Measurements from ENCODE around the gene DDX25. TPM values are rescaled to one million over a fixed set of nuclear protein-coding genes. Genes with fewer than 3 reads are reported as not detected.

The DDX25 gene
- total and polyA plus RNA-seq, 2 of the 4 experiments (the other 2 are of a cell fraction): under 0.01 TPM; not detected in 1

- no peak overlapping the region for H3K23ac ChIP-seq (ENCODE audit: low read depth, low read length)
- H3K4me2 ChIP-seq (ENCODE audit: low read depth, low read length): no peak overlapping the region
- no peaks in the 10 kb centered on the region for H4K20me1 ChIP-seq (ENCODE audit: insufficient read depth, low read length)
- intact Hi-C loops (cut with micrococcal nuclease) (no loop called here), dilution Hi-C loops (cut with HindIII; ENCODE audit: low sequenced_read_pairs, unreplicated experiment) (no loop called here), in situ Hi-C loops (cut with MboI; ENCODE audit: low sequenced_read_pairs) (no loop called here)
- H3K14ac ChIP-seq (replicated peaks; ENCODE audit: low read depth, low read length): no peak overlapping the region
- H2BK5ac ChIP-seq (ENCODE audit: low read depth, low read length, poor library complexity, severe bottlenecking): no peak overlapping the region
- ChIA-PET CTCF (interaction anchor here (1.2 kb wide), 1 partner anchor 11 kb away, joined by 3 read pairs; no protein-coding TSS in a partner anchor), POLR2A (ENCODE audit: unreplicated experiment) (no interaction called here)
- H3K4ac ChIP-seq (ENCODE audit: low read depth, low read length): no peak overlapping the region
- no peak overlapping the region for H4K5ac ChIP-seq (ENCODE audit: low read depth, low read length)
- no peak overlapping the region for H3K18ac ChIP-seq (ENCODE audit: low read depth, low read length)
- no peak overlapping the region for H4K91ac ChIP-seq (ENCODE audit: insufficient read depth, low read depth, low read length)
- 20% methylated on average over 2 of the region's 6 CpGs; no CpG with 5 or more reads in 1 of the 2 experiments for WGBS, 2 experiments (ENCODE audit: extremely low coverage in 2 of 2, insufficient read length in 1 of 2)
- H3K79me1 ChIP-seq (ENCODE audit: low read depth in 1 of 2, low read length in 2 of 2): no peaks in the 10 kb centered on the region
- no TSS peak for BruUV-seq (replicated peaks)
- H3K9me1 ChIP-seq (ENCODE audit: insufficient read depth, low read length): no peaks in the 10 kb centered on the region
- H2AK9ac ChIP-seq (replicated peaks; ENCODE audit: low read depth, low read length, poor library complexity): no peak overlapping the region
- no peak overlapping the region for H2AFZ ChIP-seq (replicated peaks; ENCODE audit: low read length, poor library complexity)
- H3K27me3 ChIP-seq (ENCODE audit: control insufficient read depth, insufficient read depth, low read length): peaks cover 39% of the 10 kb centered on the region
- H2BK120ac ChIP-seq (ENCODE audit: low read depth, low read length): no peak overlapping the region
- no peak overlapping the region for H3K9ac ChIP-seq (ENCODE audit: low read depth, low read length)
- no peak overlapping the region for H4K8ac ChIP-seq (ENCODE audit: low read depth in 2 of 2, low read length in 2 of 2)
- no peak overlapping the region for H2BK20ac ChIP-seq (ENCODE audit: low read depth, low read length)
- H3K9me3 ChIP-seq (ENCODE audit: control insufficient read depth, insufficient read depth, low read length): no peaks in the 10 kb centered on the region
- H3K4me3 ChIP-seq (ENCODE audit: insufficient read depth, low read depth, low read length): no peak overlapping the region
- no peak overlapping the region for H3K56ac ChIP-seq (ENCODE audit: extremely low read depth, insufficient read depth, low read length)
- ATAC-seq (ENCODE audit: low read depth) (no peak), DNase-seq (no peak)
- no peak overlapping the region for H3K27ac ChIP-seq (ENCODE audit: insufficient read depth, low read length)
- no peaks in the 10 kb centered on the region for H3K36me3 ChIP-seq (ENCODE audit: control insufficient read depth, insufficient read depth, low read length)
- H2BK15ac ChIP-seq (ENCODE audit: low read depth, low read length): no peak overlapping the region
- no peak overlapping the region for H2AK5ac ChIP-seq (ENCODE audit: low read depth, low read length)
- H3K4me1 ChIP-seq (ENCODE audit: control insufficient read depth, insufficient read depth, low read length): no peaks in the 10 kb centered on the region; the same call in 1 of the 2 replicates
- no peak for TF ChIP-seq RCOR1 (IDR thresholded peaks at IDR 0.05; ENCODE audit: insufficient replicate concordance, low read length)
- TF ChIP-seq MAFK (IDR thresholded peaks at IDR 0.05; ENCODE audit: low read depth, low read length): peak; percentile 83
These were observed 27.4 kb downstream of the DDX25 start for GRCh38 chr11:125931668-125932067.

Data from IMR-90 (cell line).